ENCODE results near the gene PLXNC1.

The PLXNC1 gene

GRCh38 chr12:94147991-94148738 is at the start of gene PLXNC1:
PLXNC1 (plus strand) TSS chr12:94148577; CDS start chr12:94148972, 395 bp downstream.
- DNase-seq (ENCODE audit: low read depth in 1 of 2, low spot score in 1 of 2): peak; percentile 48 to 92
- in situ Hi-C loops (cut with HindIII; ENCODE audit: low pct_unique_long_range_greater_than_20kb, low sequenced_read_pairs): no loop called here
- TF ChIP-seq JUND (IDR thresholded peaks at IDR 0.05; ENCODE audit: low read depth): no peak

GRCh38 chr12:94099191-94099590 is 49.2 kb upstream of the PLXNC1 start:
- in situ Hi-C loops (cut with HindIII; ENCODE audit: low pct_unique_long_range_greater_than_20kb, low sequenced_read_pairs): no loop called here
- TF ChIP-seq JUND (IDR thresholded peaks at IDR 0.05; ENCODE audit: low read depth): no peak
- DNase-seq (ENCODE audit: low read depth in 1 of 2, low spot score in 1 of 2): no peak

- in situ Hi-C loops (cut with HindIII; ENCODE audit: low pct_unique_long_range_greater_than_20kb, low sequenced_read_pairs): no loop called here
- DNase-seq (ENCODE audit: low read depth in 1 of 2, low spot score in 1 of 2): no peak
- no peak for TF ChIP-seq JUND (IDR thresholded peaks at IDR 0.05; ENCODE audit: low read depth)
Measured at GRCh38 chr12:94099632-94100031, 48.7 kb upstream of the PLXNC1 start.

GRCh38 chr12:94100211-94100627 is 48.2 kb upstream of the PLXNC1 start:
- no peak for TF ChIP-seq JUND (IDR thresholded peaks at IDR 0.05; ENCODE audit: low read depth)
- DNase-seq (ENCODE audit: low read depth in 1 of 2, low spot score in 1 of 2): no peak
- in situ Hi-C loops (cut with HindIII; ENCODE audit: low pct_unique_long_range_greater_than_20kb, low sequenced_read_pairs): no loop called here

- in situ Hi-C loops (cut with HindIII; ENCODE audit: low pct_unique_long_range_greater_than_20kb, low sequenced_read_pairs): no loop called here
- peak; percentile 46 to 70 for DNase-seq (ENCODE audit: low read depth in 1 of 2, low spot score in 1 of 2)
- TF ChIP-seq JUND (IDR thresholded peaks at IDR 0.05; ENCODE audit: low read depth): no peak
Measured at GRCh38 chr12:94100990-94101737, 47.2 kb upstream of the PLXNC1 start.

GRCh38 chr12:94101738-94102660 is 46.4 kb upstream of the PLXNC1 start:
- no peak for TF ChIP-seq JUND (IDR thresholded peaks at IDR 0.05; ENCODE audit: low read depth)
- in situ Hi-C loops (cut with HindIII; ENCODE audit: low pct_unique_long_range_greater_than_20kb, low sequenced_read_pairs): no loop called here
- peak; percentile 61 to 86 for DNase-seq (ENCODE audit: low read depth in 1 of 2, low spot score in 1 of 2)

- no peak for DNase-seq (ENCODE audit: low read depth in 1 of 2, low spot score in 1 of 2)
- TF ChIP-seq JUND (IDR thresholded peaks at IDR 0.05; ENCODE audit: low read depth): no peak
- in situ Hi-C loops (cut with HindIII; ENCODE audit: low pct_unique_long_range_greater_than_20kb, low sequenced_read_pairs): no loop called here
Measured at GRCh38 chr12:94103986-94104385, 44.4 kb upstream of the PLXNC1 start.

GRCh38 chr12:94107910-94108309 is 40.5 kb upstream of the PLXNC1 start:
- TF ChIP-seq JUND (IDR thresholded peaks at IDR 0.05; ENCODE audit: low read depth): no peak
- no peak for DNase-seq (ENCODE audit: low read depth in 1 of 2, low spot score in 1 of 2)
- in situ Hi-C loops (cut with HindIII; ENCODE audit: low pct_unique_long_range_greater_than_20kb, low sequenced_read_pairs): no loop called here

GRCh38 chr12:94109160-94109559 is 39.2 kb upstream of the PLXNC1 start:
- DNase-seq (ENCODE audit: low read depth in 1 of 2, low spot score in 1 of 2): no peak
- in situ Hi-C loops (cut with HindIII; ENCODE audit: low pct_unique_long_range_greater_than_20kb, low sequenced_read_pairs): no loop called here
- TF ChIP-seq JUND (IDR thresholded peaks at IDR 0.05; ENCODE audit: low read depth): no peak

GRCh38 chr12:94110258-94110657 is 38.1 kb upstream of the PLXNC1 start:
- TF ChIP-seq JUND (IDR thresholded peaks at IDR 0.05; ENCODE audit: low read depth): no peak
- DNase-seq (ENCODE audit: low read depth in 1 of 2, low spot score in 1 of 2): no peak
- in situ Hi-C loops (cut with HindIII; ENCODE audit: low pct_unique_long_range_greater_than_20kb, low sequenced_read_pairs): no loop called here

- in situ Hi-C loops (cut with HindIII; ENCODE audit: low pct_unique_long_range_greater_than_20kb, low sequenced_read_pairs): no loop called here
- DNase-seq (ENCODE audit: low read depth in 1 of 2, low spot score in 1 of 2): no peak
- TF ChIP-seq JUND (IDR thresholded peaks at IDR 0.05; ENCODE audit: low read depth): no peak
Measured at GRCh38 chr12:94111302-94111701, 37.1 kb upstream of the PLXNC1 start.

GRCh38 chr12:94112121-94112520 is 36.3 kb upstream of the PLXNC1 start:
- in situ Hi-C loops (cut with HindIII; ENCODE audit: low pct_unique_long_range_greater_than_20kb, low sequenced_read_pairs): no loop called here
- DNase-seq (ENCODE audit: low read depth in 1 of 2, low spot score in 1 of 2): no peak

More at GRCh38 chr12:94112121-94112520, 36.3 kb upstream of the PLXNC1 start:
- no peak for TF ChIP-seq JUND (IDR thresholded peaks at IDR 0.05; ENCODE audit: low read depth)

All from T47D (cell line).